Stimulated activated CD4-positive, alpha-beta T cell treated with anti-CD3 and anti-CD28 coated beads, Interleukin-15, amount 100 ng/mL, for 48 hours (primary cell): ENCODE results near the gene SLC30A1.

ENCODE experiments used
- DNase-seq, 2 donors: peaks; one replicate each; pipeline ENCODE4 v3.0.0-alpha.2; 2020; ENCODE audit warnings: low read depth in 2 of 2

The SLC30A1 gene

GRCh38 chr1:211607754-211608473 lies 29.0 kb upstream of the SLC30A1 start:
- no peak for DNase-seq

DNA sequence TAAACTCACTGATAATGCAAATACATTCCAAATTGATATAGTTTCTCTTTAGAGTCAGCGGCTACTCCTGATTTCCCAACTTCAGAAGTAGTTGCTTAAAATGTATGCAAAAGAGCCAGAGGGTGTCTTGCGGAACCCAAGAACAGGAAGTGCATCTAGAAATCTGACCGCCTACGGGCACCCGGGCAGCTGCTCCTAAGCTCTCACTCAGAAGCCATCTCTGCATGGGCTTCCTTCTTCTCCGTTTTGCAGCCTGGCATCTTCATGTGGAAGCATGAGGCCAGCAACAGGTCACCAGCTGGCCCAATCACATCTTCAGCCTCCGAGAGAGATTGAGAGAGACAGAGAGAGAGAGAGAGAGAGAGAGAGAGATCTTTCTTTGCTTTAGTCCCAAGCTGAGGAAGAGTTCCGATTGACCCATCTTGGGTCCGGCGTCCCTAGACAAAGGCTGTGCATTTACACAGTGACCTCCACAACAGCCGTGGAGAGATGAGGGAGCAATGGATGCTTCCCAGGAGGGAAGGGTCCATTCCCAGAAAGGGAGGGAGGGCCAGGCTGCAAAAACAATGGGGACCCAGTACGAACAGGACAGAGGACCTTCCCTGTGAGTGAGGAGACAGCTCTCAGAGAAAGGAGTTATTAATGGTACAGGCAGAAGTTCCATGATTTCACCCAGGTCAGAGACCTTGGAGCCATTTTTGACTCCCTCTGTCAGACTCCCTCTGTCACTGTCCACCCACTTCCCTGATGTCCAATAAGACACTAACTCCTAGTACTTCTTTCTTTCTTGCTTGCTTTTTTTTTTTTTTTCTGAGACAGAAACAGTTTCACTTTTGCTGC lies 28.2 kb upstream of the SLC30A1 start:
- peak in 1 of 2 donors; percentile 17 for DNase-seq

DNA sequence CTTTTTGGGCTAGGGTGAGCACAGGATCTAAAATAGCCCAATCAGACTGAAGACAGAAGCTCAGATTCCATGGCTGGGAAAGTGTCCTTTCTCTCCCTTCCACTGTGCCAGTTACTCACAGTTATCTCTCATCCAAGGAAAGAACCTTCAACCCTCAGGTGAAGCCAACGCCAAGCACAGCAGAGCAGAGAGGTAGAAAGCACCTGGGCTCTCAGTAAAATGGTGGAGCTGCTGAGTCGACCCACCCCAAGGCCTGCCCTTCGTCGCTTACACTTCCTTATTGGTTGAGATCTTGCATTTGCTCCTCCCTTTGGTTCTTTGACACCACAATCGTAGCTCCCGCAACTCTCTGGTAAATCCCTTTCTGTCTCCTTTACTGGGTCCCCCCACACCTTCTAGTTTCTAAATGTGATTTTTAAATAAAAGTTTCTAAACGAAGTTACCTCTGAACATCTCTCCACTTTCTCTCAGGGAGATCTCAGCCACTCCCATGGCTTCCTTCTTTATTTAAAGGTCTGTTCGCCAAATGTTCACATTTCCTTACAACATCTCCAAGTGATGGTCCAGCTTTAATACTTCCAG lies 27.5 kb upstream of the SLC30A1 start:
- peak in 1 of 2 donors; percentile 19 for DNase-seq

DNA sequence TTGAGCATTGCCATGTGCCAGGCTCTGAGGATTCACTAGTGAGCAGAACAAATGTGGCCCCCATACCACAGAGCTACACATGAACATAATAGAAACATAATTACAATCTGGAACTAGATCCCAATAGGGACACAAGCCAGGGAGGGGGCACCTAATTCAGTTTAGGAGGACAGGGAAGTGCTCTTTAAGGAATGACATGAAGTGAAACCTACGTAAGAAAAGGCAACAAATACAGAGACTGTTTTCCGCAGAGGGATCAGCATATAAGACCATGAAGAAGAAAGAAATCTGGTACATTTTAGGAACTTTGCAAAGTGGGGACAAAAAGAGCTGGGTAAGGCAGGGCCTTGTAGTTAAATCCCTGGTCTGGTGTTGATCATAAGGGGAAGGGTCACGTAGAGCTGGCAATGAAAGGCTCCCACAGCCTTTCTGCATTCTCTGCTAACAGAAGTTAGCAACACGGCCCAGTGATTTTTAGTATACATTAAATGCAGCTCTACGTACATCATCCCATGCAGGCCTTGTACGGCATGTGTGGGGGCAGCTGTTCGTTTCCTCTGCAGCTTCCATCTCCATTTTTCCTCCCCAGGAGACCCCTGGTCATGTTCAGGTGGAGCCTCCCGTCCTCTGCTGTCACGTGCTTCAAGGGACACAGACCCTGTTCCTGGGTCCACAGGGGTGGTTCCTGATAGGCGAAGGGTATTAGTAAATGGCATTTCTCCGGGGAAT lies 26.8 kb upstream of the SLC30A1 start:
- DNase-seq = no peak

DNA sequence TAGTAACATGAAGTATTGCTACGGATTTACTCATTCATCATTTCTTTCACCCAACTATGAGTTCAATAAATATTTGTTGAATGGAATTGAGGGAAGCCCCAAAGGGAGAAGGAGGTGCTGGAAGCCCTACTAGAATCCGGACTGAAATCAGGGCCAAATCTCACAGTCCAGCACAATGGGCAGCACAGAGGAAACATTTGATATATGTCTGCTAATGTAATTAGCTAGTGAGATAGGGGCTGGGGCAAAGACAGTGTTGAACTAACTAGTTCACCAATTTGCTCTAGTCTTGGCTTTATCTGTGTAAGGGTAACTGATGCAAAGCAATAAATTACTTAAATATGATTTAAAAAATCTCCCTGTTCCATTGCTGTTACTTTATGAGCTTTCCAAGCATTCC lies 26.1 kb upstream of the SLC30A1 start:
- DNase-seq = no peak

- DNase-seq = no peak
Observed at GRCh38 chr1:211604548-211604947, 25.6 kb upstream of the SLC30A1 start.

- DNase-seq = no peak
Observed at GRCh38 chr1:211603713-211604112, 24.8 kb upstream of the SLC30A1 start.

DNA sequence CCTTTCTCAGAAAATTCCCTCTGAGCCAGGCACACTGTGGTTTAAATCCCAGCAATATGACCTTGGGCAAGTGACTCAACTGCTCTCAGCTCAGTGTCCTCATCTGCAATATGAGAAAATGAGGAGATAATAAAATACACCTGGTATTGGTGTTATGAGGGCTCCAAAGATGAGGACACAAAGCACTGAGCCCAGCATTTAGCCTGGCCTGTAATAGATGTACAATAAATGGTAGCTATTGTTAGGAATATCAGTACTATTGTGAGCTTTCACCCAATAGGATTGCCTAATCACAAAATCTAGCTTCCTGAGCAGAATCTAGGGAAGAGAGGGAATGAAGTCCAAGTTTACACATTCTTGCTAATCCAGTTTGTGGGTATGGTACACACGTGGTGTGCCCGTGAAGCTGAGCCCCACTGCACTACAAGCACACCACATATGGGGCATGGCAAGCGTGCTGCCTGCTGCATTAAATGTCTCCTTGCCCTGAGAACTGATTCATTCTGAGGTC lies 24.3 kb upstream of the SLC30A1 start:
- DNase-seq = no peak

DNA sequence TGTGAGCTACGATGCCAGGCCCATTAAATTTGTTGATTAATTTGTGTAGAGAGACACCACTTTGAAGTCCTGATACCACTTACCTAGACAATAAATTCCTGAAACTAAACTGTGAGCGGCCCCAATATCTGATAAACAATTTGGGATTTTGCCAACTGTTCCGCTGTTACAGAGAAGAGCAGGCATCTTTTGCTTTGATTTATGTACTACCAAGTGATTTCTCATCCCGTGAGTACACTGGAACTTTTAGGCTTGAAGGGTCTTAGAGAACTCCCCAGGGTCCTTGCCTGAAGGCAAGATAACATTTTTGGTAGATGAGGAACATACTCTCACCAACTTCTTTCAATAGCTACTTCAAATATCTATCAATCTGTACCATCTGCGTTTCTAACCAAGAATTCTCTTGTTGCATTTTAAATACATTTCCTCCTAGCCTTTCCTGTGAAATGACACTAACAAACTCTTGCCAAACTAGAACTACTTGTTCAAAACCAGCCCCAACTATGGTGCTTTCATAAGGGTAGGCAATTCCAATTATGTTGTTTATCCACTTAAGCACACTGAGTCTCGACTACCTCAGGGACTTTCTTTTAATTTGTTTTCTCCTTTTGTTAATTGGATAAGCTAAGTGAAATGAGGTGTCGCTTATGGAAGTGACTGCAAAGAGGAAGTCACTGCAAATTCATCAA lies 23.2 kb upstream of the SLC30A1 start:
- no peak for DNase-seq

GRCh38 chr1:211601159-211601558 lies 22.2 kb upstream of the SLC30A1 start:
- no peak for DNase-seq

- no peak for DNase-seq
Observed at GRCh38 chr1:211599250-211599649, 20.3 kb upstream of the SLC30A1 start.

DNA sequence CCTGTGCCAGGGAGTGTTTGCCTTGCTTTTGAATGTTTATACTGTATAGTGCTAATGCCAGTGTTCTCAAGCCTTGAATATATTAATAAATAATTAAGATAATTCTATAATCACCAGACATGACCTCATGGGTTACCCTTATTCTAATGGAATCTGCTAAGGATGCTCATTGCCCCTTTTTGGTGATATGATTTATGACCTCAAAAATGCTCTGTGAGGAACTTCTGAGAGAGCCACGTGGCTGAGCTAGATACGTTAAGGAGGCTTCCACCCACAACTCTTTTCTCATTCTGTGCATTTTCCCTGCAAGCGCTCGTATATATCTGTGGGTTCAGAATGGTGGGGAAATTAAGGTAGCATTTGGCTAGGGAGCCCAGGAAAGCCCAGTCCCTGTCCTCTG lies 19.6 kb upstream of the SLC30A1 start:
- DNase-seq = no peak

GRCh38 chr1:211596418-211597181 lies 17.6 kb upstream of the SLC30A1 start:
- no peak for DNase-seq

DNA sequence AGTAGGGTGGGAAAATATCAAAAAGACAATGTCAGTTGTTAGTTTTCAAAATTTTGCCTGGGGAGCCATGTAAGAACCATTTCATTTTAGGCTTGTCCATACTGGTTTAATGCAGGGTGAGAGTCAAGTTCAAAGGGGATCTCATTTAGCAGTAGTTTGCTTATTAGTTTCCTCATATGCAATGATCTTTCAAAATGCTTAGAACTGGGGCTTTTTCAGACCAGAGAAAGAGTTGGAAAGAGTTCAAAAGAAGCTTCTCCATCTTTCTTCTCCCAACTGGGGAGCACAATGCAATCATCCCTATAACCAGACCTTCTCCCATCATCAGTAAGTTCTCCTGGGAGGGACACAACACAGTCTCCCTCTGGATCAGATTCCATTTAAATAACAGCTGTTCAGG lies 16.5 kb upstream of the SLC30A1 start:
- no peak for DNase-seq

DNA sequence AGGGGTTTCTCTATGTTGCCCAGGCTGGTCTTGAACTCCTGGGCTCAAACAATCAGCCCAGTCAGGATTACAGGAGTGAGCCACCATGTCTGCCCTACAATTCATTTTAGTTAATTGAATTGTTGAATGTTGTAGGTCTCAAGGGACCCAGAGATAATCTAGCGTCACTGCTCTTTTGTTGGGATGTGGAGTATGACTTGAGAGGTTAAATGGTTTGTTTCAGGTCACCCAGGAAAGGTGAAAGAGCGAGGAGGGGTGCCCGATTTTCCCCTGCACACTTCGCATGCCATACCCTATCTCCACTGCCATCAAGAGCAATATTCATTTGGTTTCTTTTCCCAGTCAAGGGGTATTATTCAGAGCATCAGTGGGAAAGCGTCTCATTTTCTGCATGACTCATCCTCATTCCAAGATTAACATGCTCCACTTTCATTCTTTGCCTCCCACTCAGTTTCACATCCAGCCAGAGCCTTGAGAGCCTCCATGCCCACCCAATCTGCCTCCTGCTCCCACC lies 13.1 kb upstream of the SLC30A1 start:
- DNase-seq = no peak

DNA sequence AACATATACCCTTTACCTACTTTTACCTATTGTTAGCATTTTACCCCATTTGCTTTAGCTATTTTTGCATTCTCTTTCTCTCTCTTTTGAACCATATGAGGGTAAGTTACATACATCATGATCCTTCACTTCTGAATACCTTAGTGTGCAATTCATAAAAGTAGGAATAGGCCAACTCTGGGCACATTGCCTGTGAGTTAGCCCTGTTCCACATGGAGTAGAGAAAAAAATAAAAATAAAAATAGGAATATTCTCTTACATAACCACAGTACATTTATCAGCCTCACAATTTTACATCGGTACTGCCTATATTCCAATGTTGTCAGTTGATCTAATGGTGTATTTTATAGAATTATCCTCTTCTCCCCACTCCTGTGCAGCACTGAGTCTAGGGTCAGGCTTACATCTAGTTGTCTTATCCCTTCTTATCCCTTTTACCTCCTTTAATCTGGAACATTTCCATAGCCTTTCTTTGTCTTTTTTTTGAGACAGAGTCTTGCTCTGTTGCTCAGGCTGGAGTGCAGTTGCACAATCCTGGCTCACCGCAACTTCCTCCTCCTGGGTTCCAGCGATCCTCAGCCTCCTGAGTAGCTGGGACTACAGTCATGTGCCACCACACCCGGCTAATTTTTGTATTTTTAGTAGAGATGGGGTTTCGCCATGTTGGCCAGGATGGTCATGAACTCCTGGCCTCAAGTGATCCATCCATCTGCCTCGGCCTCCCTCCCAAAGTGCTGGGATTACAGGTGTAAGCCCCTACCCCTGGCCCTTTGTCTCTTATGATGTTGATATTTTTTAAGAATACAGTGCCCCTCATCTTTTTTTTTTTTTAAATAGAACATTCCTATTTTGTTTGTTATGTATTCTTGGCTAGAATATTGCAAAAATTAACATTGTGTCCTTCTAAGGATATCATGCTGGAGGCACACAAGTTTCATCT lies 11.1 kb upstream of the SLC30A1 start:
- no peak for DNase-seq

DNA sequence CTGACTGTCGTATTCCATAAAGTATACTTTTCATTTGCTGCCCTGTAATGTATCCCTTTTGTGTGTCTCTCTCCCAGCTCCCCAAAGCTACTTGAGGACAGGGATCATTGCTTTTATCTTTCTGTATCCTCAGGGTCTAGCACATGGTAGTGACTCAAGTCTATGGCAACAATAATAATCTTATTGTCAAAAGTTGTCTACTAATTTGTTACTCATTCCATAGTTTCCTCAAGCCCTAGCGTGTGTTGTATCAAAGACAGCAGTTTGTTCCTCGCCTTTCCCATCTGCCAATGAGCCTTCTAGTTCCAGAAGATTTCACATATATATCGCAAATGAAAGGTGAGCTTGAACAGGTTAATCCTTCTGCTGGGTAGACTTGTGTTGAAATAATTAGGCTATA lies 9.8 kb upstream of the SLC30A1 start:
- DNase-seq = no peak

DNA sequence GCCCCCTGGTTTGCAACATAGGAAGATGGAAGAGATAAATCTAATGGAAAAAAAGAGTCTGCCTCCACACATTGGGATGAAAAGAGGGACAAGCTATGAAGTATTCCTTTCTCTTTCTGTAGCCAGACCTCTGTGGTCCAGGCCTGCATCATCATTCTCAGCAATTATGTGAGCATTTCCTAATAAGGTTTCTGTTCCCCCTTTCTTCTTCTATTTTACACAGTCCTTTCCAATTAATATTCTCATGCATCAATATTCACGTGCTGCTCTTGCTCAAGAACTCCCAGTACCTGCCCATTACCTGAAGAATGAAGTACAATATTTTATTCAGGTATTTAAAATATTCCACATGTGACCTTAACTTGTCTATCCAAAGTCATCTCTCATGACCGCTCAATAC lies 8.2 kb upstream of the SLC30A1 start:
- no peak for DNase-seq

- no peak for DNase-seq
Observed at GRCh38 chr1:211586538-211586937, 7.6 kb upstream of the SLC30A1 start.
